RWPE2 (cell line): ENCODE results near the gene EEPD1.

ENCODE experiments used
- ATAC-seq: fragments of 200-7000 bp; cut with Tn5 transposase; 3 replicates; pipeline ENCODE4 v1.9.1; 2021; ENCODE audit warnings: low read depth
- DNase-seq: peaks from one replicate; pipeline ENCODE4 v3.0.0-alpha.2; 2020; ENCODE audit warnings: low spot score
- H3K27ac ChIP-seq: fragments of 450-650 bp; 2 replicates; pipeline ENCODE4 v1.5.1; 2017; ENCODE audit warnings: mild to moderate bottlenecking; ENCODE audit not compliant: poor library complexity, severe bottlenecking
- H3K27me3 ChIP-seq: fragments of 250-450 bp; sonication (Bioruptor Pico); 2 replicates; pipeline ENCODE4 v1.5.1; 2021; ENCODE audit warnings: mild to moderate bottlenecking, moderate library complexity; ENCODE audit not compliant: insufficient read depth, poor library complexity, severe bottlenecking
- H3K36me3 ChIP-seq: fragments of 250-450 bp; sonication (Bioruptor Pico); 2 replicates; pipeline ENCODE4 v1.5.1; 2020; ENCODE audit warnings: low read depth, mild to moderate bottlenecking, moderate library complexity
- H3K4me1 ChIP-seq: fragments of 250-450 bp; sonication (Bioruptor Pico); 2 replicates; pipeline ENCODE4 v1.5.1; 2021; ENCODE audit warnings: mild to moderate bottlenecking, moderate library complexity; ENCODE audit not compliant: insufficient read depth, poor library complexity, severe bottlenecking
- H3K4me3 ChIP-seq: fragments of 250-450 bp; sonication (Bioruptor Pico); 2 replicates; pipeline ENCODE4 v1.5.1; 2021; ENCODE audit warnings: mild to moderate bottlenecking, moderate library complexity; ENCODE audit not compliant: severe bottlenecking
- H3K9me3 ChIP-seq: fragments of 250-450 bp; sonication (Bioruptor Pico); 2 replicates; pipeline ENCODE4 v1.5.1; 2021; ENCODE audit warnings: mild to moderate bottlenecking, moderate library complexity; ENCODE audit not compliant: severe bottlenecking
- CTCF ChIP-seq: fragments of 450-650 bp; IDR thresholded peaks from one replicate; pipeline ENCODE4 v1.5.1; 2017; ENCODE audit warnings: mild to moderate bottlenecking, moderate library complexity; ENCODE audit not compliant: poor library complexity, severe bottlenecking

Gene EEPD1

GRCh38 chr7:36109013-36109627 lies 43.9 kb upstream of the EEPD1 start:
- TF ChIP-seq CTCF = no peak
- H3K27me3 ChIP-seq = no peaks in the 10 kb centered on the region
- DNase-seq = no peak
- no peaks in the 10 kb centered on the region for H3K9me3 ChIP-seq
- H3K36me3 ChIP-seq = no peaks in the 10 kb centered on the region
- H3K27ac ChIP-seq = no peak overlapping the region
- H3K4me3 ChIP-seq = no peak overlapping the region
- no peaks in the 10 kb centered on the region for H3K4me1 ChIP-seq
- no peak for ATAC-seq

DNA sequence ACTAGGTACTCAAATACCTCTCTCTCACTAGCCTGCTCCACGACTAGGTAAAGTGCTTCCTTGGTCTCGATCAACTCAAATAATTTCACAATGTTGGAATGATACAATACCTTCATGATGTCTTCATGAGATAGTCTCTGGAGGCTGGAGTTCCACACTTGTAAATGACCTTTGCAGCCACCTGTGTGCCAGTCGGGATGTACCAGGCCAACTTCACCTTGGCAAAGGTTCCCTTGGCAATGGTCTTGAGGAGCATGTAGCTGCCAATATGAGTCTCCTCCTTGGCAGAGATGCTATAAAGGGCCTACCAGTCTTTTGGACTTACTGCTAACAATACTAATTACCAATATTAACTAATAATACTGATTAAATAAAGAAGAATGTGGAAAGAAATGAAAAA lies 42.5 kb upstream of the EEPD1 start:
- H3K27me3 ChIP-seq = no peaks in the 10 kb centered on the region
- no peak for TF ChIP-seq CTCF
- no peak overlapping the region for H3K4me3 ChIP-seq
- peaks cover 7% of the 10 kb centered on the region for H3K4me1 ChIP-seq
- no peaks in the 10 kb centered on the region for H3K9me3 ChIP-seq
- H3K36me3 ChIP-seq = no peaks in the 10 kb centered on the region
- H3K27ac ChIP-seq = no peak overlapping the region
- no peak for DNase-seq
- ATAC-seq = no peak

GRCh38 chr7:36112969-36113368 lies 40.1 kb upstream of the EEPD1 start:
- H3K27me3 ChIP-seq = no peaks in the 10 kb centered on the region
- no peak for ATAC-seq
- no peak for DNase-seq
- H3K4me3 ChIP-seq = no peak overlapping the region
- no peaks in the 10 kb centered on the region for H3K36me3 ChIP-seq
- H3K4me1 ChIP-seq = peaks cover 30% of the 10 kb centered on the region
- H3K9me3 ChIP-seq = no peaks in the 10 kb centered on the region
- no peak overlapping the region for H3K27ac ChIP-seq
- no peak for TF ChIP-seq CTCF

- no peak overlapping the region for H3K4me3 ChIP-seq
- H3K27ac ChIP-seq = no peak overlapping the region
- H3K27me3 ChIP-seq = no peaks in the 10 kb centered on the region
- TF ChIP-seq CTCF = no peak
- no peak for DNase-seq
- H3K4me1 ChIP-seq = peaks cover 35% of the 10 kb centered on the region
- no peaks in the 10 kb centered on the region for H3K9me3 ChIP-seq
- ATAC-seq = no peak
- no peaks in the 10 kb centered on the region for H3K36me3 ChIP-seq
These were observed 38.7 kb upstream of the EEPD1 start for GRCh38 chr7:36114355-36114754.

- DNase-seq (peak; percentile 95), ATAC-seq (peak; percentile 91)
- Histone ChIP-seq H3K4me1 (peaks cover 43% of the 10 kb centered on the region), H3K36me3 (no peaks in the 10 kb centered on the region), H3K27ac (peak overlapping the region; percentile 97), H3K4me3 (no peak overlapping the region), H3K27me3 (no peaks in the 10 kb centered on the region), H3K9me3 (no peaks in the 10 kb centered on the region)
- TF ChIP-seq CTCF = no peak
These were observed 37.4 kb upstream of the EEPD1 start for GRCh38 chr7:36115448-36116321.
